Measurements from ENCODE around the gene REPS2.
"Not testable (repeated sequence)": the region's sequence is repeated elsewhere in the genome, so short reads cannot be mapped to it uniquely, and the experiment has no call there.

DNA sequence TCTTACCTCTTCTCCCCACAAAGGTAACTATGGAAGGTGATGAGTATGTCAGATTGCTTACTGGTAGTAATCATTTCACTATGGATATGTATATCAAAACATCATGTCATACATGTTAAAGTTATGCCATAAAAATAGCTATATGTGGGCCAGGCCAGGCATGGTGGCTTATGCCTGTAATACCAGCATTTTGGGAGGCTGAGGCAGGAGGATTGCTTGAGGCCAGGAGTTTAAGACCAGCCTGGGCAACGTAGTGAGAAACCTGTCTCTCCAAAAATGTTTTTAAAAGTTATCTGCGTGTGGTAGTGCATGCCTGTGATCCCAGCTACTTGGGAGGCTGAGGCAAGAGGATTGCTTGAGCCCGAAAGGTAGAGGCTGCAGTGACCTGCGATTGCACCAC, 16.2 kb downstream of the REPS2 start:
- TF ChIP-seq, protein P1, sequence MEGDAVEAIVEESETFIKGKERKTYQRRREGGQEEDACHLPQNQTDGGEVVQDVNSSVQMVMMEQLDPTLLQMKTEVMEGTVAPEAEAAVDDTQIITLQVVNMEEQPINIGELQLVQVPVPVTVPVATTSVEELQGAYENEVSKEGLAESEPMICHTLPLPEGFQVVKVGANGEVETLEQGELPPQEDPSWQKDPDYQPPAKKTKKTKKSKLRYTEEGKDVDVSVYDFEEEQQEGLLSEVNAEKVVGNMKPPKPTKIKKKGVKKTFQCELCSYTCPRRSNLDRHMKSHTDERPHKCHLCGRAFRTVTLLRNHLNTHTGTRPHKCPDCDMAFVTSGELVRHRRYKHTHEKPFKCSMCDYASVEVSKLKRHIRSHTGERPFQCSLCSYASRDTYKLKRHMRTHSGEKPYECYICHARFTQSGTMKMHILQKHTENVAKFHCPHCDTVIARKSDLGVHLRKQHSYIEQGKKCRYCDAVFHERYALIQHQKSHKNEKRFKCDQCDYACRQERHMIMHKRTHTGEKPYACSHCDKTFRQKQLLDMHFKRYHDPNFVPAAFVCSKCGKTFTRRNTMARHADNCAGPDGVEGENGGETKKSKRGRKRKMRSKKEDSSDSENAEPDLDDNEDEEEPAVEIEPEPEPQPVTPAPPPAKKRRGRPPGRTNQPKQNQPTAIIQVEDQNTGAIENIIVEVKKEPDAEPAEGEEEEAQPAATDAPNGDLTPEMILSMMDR (IDR thresholded peaks at IDR 0.05; ENCODE audit: low read depth, low read length, poor library complexity, severe bottlenecking): not testable (repeated sequence)
- TF ChIP-seq EZH2phosphoT487 (IDR thresholded peaks at IDR 0.05; ENCODE audit: borderline replicate concordance, low read length): not testable (repeated sequence)

Measured in DOHH2 (cell line).